Measurements from ENCODE around the gene ABTB2. TPM values are rescaled to one million over a fixed set of nuclear protein-coding genes. Genes with fewer than 3 reads are reported as not detected.

The ABTB2 gene
- total and polyA plus RNA-seq, 7 donors = 1.3 to 12.9 (median 2.5) TPM

- Histone ChIP-seq H3K36me3 (no peaks in the 10 kb centered on the region), H3K27me3 (no peaks in the 10 kb centered on the region), H3K4me1 (peaks cover 0 to under 1% (median 0%) of the 10 kb centered on the region in 4 donors), H3K4me3 (no peak overlapping the region), H3K9me3 (no peaks in the 10 kb centered on the region), H3K27ac (no peak overlapping the region)
- TF ChIP-seq CTCF (IDR thresholded peaks at IDR 0.05) = no peak
- TF ChIP-seq EP300 (IDR thresholded peaks at IDR 0.05) = no peak
- TF ChIP-seq POLR2AphosphoS5 (IDR thresholded peaks at IDR 0.05) = no peak
- TF ChIP-seq POLR2A (IDR thresholded peaks at IDR 0.05) = no peak
- intact Hi-C loops (cut with DNase I) = no loop called here
- 74 to 86% methylated on average over 5 of the region's 5 CpGs for WGBS, 2 donors
- no peak for DNase-seq
These were observed 144.4 kb downstream of the ABTB2 start for GRCh38 chr11:34213366-34213765.

GRCh38 chr11:34212566-34212965, 145.2 kb downstream of the ABTB2 start:
- TF ChIP-seq POLR2AphosphoS5 (IDR thresholded peaks at IDR 0.05) = no peak
- TF ChIP-seq CTCF (IDR thresholded peaks at IDR 0.05) = no peak
- no peak for TF ChIP-seq POLR2A (IDR thresholded peaks at IDR 0.05)
- no peak for TF ChIP-seq EP300 (IDR thresholded peaks at IDR 0.05)
- 84% methylated on average over 3 of the region's 3 CpGs for WGBS, 2 donors
- Histone ChIP-seq H3K4me3 (no peak overlapping the region), H3K27me3 (no peaks in the 10 kb centered on the region), H3K36me3 (no peaks in the 10 kb centered on the region), H3K4me1 (peaks cover 0 to 8% (median 2%) of the 10 kb centered on the region in 4 donors), H3K9me3 (no peaks in the 10 kb centered on the region), H3K27ac (no peak overlapping the region)
- intact Hi-C loops (cut with DNase I) = no loop called here
- DNase-seq = no peak

GRCh38 chr11:34209809-34210208, 148.0 kb downstream of the ABTB2 start:
- 64 to 75% methylated on average over 5 of the region's 5 CpGs for WGBS, 2 donors
- DNase-seq = no peak
- no peak for TF ChIP-seq POLR2A (IDR thresholded peaks at IDR 0.05)
- no peak for TF ChIP-seq CTCF (IDR thresholded peaks at IDR 0.05)
- TF ChIP-seq EP300 (IDR thresholded peaks at IDR 0.05) = no peak
- no peak for TF ChIP-seq POLR2AphosphoS5 (IDR thresholded peaks at IDR 0.05)
- H3K27ac ChIP-seq = no peak overlapping the region
- intact Hi-C loops (cut with DNase I) = no loop called here
- H3K36me3 ChIP-seq = no peaks in the 10 kb centered on the region
- H3K9me3 ChIP-seq = no peaks in the 10 kb centered on the region
- H3K27me3 ChIP-seq = no peaks in the 10 kb centered on the region
- no peak overlapping the region for H3K4me3 ChIP-seq
- peaks cover 0 to 11% (median 2%) of the 10 kb centered on the region in 4 donors for H3K4me1 ChIP-seq

- Histone ChIP-seq H3K4me1 (peaks cover 0 to 11% (median 2%) of the 10 kb centered on the region in 4 donors), H3K36me3 (no peaks in the 10 kb centered on the region), H3K27me3 (no peaks in the 10 kb centered on the region), H3K27ac (no peak overlapping the region), H3K4me3 (no peak overlapping the region), H3K9me3 (no peaks in the 10 kb centered on the region)
- TF ChIP-seq EP300 (IDR thresholded peaks at IDR 0.05) = no peak
- no peak for TF ChIP-seq CTCF (IDR thresholded peaks at IDR 0.05)
- TF ChIP-seq POLR2AphosphoS5 (IDR thresholded peaks at IDR 0.05) = no peak
- no peak for TF ChIP-seq POLR2A (IDR thresholded peaks at IDR 0.05)
- DNase-seq = no peak
- intact Hi-C loops (cut with DNase I) = no loop called here
- WGBS, 2 donors = 78 to 80% methylated on average over 11 of the region's 11 CpGs
These were observed 149.3 kb downstream of the ABTB2 start for GRCh38 chr11:34208266-34209135.
